GM12865 (cell line): Measurements from ENCODE around the gene SPINT3.

Experiments used
- DNase-seq: peaks from one replicate; pipeline ENCODE4 v3.0.0; 2010; ENCODE audit warnings: low read depth
- H3K4me3 ChIP-seq: 2 replicates; pipeline ENCODE4 v1.5.1; 2011; ENCODE audit warnings: mild to moderate bottlenecking, low read depth, low read length, control low read depth
- CTCF ChIP-seq: IDR thresholded peaks from 2 replicates; pipeline ENCODE4 v1.5.1; 2011; ENCODE audit warnings: low read length, control low read depth, low read depth, inconsistent platforms; ENCODE audit not compliant: insufficient read depth; ENCODE audit errors: missing control alignments

The SPINT3 gene

DNA sequence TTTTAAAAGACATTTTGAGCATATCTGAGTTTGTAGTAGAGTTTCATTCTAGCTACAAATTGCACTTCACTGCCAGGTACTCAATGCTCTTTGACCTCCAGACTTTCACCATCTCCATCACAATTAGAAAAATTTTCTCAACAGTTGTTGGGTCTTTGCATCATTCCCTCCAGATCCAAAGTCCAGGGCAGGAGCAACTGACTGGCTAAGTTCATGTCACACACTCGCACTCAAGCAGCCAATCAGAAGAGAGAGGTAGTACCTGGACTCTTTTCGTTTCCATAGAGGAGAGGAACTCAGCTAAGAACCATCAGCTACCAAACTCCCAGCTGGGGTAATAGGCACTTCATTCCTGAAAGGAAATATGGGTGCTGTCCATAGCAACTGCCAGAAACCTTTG, 9.0 kb downstream of the SPINT3 start:
- no peak overlapping the region for H3K4me3 ChIP-seq
- no peak for TF ChIP-seq CTCF
- no peak for DNase-seq

- TF ChIP-seq CTCF = no peak
- DNase-seq = no peak
- H3K4me3 ChIP-seq = no peak overlapping the region
Observed at GRCh38 chr20:45503403-45503802, 12.0 kb downstream of the SPINT3 start.

DNA sequence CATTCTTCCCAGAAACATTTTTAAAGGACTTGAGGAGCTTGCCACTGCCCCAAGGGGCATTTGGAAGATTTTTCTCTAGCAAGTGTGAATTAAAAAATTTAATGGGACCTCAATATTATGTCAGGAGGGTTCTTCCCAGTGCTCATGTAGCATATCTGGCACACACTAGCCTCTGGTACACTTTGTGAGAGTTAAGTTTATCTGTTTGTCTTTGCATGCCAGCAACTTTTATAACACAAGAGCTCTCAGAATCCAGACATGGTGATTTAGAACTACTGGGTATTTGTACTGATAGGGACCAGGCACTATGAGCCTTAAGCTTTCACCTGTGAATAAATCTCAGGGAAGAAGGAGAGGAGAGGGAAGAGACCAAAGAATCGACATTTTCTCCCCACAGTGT, 12.9 kb downstream of the SPINT3 start:
- no peak overlapping the region for H3K4me3 ChIP-seq
- TF ChIP-seq CTCF = no peak
- no peak for DNase-seq

GRCh38 chr20:45501600-45501999, 13.8 kb downstream of the SPINT3 start:
- TF ChIP-seq CTCF = no peak
- H3K4me3 ChIP-seq = no peak overlapping the region

GRCh38 chr20:45500022-45500421, 15.4 kb downstream of the SPINT3 start:
- no peak overlapping the region for H3K4me3 ChIP-seq
- no peak for DNase-seq
- TF ChIP-seq CTCF = no peak

More at GRCh38 chr20:45501600-45501999, 13.8 kb downstream of the SPINT3 start:
- no peak for DNase-seq

DNA sequence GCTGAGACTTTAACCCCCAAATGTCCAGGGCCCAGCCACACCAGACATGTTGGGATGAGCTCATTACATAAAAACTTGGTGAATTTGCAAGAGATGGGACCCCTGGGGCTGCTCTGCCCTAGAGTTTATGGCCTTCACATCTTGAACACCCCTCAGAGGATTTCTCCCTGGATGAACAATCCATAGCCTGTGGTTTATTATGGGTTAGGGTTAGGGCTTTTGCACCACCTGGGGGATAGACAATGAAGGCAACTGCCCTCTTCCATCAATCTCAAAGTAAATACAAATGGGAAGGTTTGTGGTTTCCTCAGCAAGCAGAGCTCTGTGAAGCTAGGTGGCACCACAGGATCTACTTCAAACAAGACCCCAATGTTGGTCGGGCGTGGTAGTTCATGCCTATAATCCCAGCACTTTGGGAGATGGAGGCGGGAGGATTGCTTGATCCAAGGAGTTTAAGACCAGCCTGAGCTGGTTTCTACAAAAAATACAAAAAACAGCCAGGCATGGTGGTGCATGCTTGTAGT, 17.4 kb downstream of the SPINT3 start:
- TF ChIP-seq CTCF = no peak
- no peak overlapping the region for H3K4me3 ChIP-seq
- no peak for DNase-seq

GRCh38 chr20:45496166-45496565, 19.3 kb downstream of the SPINT3 start:
- no peak for TF ChIP-seq CTCF
- no peak for DNase-seq
- no peak overlapping the region for H3K4me3 ChIP-seq
